CD4-positive, alpha-beta T cell treated with Interleukin-17A for 1 hour (primary cell): ENCODE results near the gene SRRM4.

Experiments
- DNase-seq: peaks from one replicate; pipeline ENCODE4 v3.0.0-alpha.2; 2020

Gene SRRM4

DNA sequence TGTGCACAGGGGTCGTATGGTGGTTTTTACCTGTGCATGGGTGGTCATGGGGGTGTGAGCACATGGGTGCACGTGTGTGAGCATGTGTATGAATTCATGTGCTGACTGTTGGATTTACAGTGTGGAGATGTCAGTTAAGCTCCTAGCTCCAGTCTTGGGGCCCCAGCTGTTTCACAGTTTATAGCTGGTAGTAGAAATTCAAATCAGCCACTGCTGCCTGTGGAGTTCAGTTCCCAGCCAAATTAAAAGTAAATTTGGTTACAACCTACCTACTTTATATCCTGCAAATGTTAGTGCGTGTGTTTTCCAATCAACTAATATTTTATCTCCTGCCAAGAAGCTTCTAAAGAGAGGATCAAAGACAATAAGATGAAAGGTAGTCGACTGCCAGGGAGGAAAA, 141.4 kb downstream of the SRRM4 start:
- DNase-seq: no peak

DNA sequence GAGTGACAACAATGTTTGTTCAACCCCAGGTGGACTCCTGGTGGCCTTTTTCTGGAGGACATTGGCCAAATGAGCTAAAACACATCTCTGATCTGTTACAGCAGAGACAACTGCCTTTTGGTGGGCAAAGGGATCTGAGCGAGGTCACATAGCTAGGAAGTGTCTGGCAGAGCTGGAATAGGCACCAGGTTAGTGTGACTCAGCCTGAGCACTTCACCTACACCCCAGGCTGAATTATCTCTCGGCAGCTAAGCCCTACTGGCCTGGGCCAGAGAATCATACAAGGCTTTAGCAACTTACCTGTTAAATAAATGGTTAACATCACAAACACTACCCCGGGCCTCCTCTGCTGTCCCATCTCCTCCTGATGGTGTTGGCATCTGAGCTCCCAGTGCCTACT, 147.2 kb downstream of the SRRM4 start:
- no peak for DNase-seq

DNA sequence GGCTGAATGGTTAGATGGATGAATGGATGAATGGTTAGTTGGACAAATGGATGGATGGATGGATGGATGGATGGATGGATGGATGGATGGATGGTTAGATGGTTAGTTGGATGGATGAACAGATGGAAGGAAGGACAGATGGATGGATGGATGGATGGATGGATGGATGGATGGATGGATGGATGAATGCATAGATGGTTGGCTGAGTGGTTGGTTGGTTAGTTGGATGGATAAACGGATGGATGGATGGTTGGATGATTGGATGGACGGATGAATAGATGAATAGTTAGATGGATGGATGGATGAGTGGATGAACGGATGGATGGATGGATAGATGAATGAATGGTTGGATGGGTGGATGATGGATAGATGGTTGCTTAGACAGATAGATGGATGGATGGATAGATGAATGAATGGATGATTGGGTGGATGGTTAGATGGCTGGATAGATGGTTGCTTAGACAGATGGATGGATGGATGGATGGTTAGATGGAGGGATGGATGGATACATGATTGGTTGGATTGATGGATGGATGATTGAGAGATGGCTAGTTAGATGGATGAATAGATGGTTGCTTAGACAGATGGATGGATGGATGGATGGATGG, 148.6 kb downstream of the SRRM4 start:
- DNase-seq: no peak

DNA sequence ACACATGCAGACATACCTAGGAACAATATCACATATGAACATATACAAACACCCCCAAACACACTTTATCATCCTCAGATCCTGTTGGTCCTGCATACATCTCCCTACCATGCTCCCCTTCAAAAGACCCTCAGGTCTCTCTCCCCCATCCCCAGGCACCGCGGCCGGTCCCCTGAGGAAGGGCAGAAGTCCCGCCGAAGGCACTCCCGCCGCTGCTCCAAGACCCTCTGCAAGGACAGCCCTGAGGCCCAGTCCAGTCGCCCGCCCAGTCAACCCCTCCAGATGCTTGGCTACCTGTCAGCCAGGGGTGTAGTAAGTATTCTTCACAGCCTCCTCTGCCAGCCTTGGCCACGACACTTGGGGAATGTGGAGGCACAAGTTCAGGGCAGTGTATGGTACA, 149.2 kb downstream of the SRRM4 start:
- no peak for DNase-seq

DNA sequence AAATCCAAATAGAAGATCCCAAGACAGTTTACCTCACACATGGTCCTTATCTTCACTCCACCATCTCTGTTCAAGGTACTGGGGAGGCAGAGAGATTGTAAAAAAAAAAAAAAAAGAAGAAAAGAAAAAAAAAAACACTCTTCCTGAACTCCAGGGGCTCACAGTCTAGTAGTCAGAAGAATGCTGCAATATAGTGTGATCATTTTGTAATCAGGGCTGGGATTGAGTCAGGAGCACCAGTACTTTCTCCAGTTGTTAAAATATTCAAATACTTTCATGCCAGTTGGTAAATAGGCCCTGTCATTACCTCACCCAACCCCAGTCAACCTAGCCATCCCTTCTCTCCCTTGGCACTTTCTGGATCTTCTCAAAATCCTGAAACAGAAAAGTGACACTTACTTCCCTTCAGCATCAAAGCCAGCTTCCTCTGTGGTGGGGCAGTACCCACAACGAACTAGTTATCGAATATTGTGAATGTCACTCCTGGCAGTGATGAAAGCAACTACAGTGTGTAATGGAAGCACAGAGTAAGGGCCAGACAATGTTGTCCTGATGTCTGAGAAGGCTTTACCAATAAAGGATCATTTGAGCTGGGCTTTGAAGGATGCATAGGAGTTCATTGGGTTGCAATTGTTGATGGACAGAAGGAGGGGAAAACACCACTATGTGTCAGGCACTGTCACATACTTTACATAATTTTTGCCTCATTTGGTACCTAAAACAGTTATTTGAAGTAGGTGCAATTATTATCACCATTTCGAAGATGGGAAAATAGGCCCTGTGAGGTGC, 153.1 kb downstream of the SRRM4 start:
- no peak for DNase-seq

DNA sequence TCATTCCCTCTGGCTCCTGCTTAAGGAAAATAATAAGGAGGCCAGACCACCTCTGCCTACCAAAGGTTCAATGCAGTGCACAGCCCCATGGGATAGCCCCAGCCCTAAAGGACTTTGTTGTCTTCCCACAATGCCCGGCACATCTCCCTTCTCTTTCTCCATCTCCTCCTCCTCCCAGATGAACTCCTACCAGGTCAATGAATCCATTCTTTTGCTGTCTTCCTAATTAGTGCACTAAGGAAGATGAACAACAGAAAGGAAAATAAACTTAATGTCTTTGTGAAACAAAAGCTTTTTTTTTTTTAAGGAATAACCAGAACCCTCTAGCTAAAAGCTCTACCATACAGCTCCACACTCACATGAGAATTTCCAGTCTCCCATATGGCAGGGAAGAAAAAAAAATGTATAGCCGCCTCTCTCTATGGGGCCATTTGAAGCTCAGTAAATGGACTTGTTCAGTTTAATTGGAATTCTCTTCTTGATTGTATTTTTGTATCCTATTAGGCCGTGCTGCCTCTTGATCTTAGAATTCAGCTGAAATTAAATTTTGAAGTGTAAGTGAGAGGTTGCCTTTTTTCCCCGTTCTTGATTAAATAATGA, 155.6 kb downstream of the SRRM4 start:
- no peak for DNase-seq

DNA sequence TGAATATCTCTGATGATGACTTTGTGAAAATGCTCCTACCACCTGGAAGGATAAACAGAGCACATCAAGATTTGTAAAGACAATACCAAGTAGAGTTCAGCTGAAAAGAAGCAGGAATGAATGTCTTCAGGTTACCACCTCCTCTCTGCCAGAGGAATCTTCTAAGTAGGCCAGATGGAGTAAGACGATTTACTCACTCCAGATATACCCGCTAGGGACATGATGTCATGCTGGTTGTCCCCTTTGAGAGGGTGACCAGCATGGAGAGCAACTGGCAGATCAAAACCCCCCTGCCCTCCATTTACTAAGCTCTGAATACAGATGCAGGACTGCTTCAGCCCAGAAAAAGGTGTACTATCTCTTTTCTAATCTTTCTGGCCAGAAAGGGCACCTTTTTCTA, 158.1 kb downstream of the SRRM4 start:
- no peak for DNase-seq

DNA sequence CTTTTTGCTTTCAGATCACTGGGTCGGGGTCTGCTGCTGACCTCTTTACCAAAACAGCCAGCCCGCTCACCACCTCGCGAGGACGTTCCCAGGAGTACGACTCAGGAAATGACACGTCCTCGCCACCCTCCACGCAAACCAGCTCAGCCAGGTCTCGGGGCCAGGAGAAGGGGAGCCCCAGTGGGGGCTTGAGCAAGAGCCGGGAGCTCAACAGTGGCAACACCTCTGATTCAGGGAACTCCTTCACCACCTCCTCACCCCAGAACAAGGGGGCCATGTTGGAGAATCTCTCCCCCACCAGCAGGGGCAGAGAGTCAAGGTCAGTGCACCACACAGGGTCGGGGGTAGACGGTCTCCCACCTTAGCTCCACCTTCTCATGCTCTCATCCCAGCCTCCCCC, 164.0 kb downstream of the SRRM4 start:
- DNase-seq: no peak

DNA sequence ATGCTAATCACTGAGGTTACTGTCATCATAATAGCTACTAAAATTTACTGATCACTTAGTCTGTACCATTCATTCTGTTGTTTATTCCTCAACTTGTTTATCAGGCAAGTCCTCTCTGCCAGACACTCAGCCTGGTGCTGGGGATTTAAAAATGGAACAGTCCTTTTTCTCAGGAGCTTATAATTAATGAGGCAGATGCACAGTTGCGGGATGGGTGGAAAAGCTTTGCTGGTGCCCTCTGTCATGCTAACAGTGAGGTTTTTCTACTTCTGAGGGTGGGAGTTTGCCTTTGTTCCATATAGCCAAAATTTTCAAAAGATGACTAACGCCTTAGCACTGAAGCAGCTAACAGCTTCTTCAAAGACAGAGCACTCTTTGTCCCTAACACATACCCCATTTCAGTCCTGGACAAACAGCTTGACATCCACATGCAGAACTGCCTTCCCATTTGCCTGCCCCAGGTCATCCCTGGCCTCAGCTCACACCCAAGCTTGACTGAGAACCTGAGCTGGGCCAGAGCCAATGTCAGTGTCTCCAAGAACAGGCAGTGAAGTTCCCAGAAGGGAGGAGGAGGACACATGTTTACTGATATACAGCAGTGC, 166.6 kb downstream of the SRRM4 start:
- no peak for DNase-seq

DNA sequence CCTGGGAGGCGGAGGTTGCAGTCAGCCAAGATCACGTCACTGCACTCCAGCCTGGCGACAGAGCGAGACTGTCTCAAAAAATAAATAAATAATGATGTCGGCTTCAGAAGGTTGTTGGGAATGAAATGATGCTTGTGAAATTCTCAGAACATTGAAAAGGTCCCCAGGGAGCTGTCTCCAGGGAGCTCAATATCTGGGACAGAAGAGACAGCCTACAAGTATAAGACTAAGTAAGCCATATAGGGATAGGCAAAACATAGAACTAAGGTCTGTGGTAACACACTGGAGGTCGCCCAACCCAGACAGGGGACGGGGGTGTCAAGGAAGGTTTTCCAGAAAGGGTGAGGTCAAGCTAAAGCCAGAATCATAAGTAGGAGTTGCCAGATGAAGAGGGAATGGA, 167.9 kb downstream of the SRRM4 start:
- DNase-seq: no peak

DNA sequence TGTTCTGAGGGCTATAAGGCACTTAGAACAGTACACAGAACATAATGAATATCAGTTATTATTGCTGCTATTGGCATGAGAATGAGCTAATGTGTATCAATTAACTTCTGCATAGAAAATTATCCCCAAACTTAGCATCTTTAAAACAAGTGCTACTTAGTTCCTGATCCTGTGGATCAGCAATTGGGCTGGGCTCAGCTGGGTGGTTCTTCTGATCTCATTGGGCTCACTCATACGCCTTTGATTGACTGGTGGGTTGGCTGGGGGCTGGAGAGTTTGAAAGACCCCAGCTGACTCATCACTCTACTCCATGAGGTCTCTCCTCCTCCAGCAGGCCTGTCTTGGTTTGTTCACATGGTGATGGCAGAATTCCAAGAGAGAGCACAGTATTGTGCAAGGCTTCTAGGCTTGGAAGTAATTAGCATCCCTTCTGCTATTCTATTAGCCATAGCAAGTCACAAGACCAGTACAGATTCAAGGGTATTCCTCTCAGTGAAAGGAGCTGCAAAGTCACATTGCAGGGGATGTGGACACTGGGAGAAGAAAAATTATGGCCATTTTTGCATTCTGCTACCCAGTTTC, 170.2 kb downstream of the SRRM4 start:
- no peak for DNase-seq

DNA sequence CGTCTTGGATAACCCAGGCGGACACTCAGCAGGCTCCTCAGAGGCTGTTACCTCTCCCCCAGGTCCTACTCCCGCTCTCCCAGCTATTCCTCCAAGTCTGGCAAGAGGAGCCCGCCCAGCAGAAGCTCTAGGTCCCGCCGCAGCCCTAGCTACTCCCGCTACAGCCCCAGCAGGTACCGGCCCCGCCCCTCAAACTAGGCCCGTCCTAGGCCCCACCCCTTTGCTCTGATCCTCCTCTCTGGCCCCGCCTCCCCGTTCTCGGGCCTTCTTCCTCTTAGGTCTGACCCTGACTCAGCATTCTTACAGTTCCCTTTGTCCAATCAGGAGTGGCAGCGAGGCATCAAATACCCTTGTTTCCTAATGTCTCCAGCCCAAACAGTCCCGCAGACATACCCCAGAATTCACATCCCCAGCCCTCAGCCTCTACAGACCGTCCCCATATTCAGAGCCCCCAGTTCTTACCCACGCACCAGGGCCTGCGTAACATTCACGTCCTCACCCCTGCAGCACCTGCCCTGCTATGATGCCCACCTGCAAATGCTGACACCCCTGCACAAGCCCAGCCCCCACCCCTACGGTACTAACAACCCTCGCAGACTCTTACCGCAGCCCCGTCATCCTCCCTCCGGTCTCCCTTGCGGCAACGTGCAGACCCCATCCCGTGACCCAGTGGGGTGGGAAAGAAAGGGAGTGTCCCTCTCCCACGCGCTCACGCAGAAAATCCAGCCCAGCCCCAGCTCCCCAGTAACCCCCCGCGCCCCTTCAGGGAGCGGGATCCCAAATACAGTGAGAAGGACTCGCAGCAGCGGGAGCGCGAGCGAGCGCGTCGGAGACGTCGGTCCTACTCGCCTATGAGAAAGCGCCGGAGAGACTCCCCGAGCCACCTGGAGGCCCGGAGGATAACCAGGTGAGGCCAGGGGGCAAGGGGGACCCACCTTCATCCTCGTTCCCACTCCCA, 172.4 kb downstream of the SRRM4 start:
- DNase-seq: no peak

DNA sequence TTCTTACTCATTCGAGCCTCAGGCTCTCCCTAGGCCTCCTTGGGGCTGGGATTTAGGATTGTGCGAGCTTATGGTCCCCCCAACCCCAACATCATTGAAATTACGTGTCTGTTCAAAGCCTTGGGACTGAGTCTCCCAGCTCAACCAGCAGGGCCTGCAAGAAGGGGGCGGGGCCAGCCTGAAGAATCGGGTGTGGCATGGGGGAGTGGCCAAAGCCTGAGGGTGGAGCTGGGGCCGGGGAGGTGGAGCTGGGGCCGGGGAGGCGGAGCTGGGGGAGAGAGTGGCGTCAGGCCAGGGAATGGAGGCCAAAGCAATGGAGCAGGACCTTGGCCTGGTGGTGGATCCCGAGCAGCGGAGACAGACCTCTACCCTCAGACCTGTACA, 173.1 kb downstream of the SRRM4 start:
- no peak for DNase-seq

DNA sequence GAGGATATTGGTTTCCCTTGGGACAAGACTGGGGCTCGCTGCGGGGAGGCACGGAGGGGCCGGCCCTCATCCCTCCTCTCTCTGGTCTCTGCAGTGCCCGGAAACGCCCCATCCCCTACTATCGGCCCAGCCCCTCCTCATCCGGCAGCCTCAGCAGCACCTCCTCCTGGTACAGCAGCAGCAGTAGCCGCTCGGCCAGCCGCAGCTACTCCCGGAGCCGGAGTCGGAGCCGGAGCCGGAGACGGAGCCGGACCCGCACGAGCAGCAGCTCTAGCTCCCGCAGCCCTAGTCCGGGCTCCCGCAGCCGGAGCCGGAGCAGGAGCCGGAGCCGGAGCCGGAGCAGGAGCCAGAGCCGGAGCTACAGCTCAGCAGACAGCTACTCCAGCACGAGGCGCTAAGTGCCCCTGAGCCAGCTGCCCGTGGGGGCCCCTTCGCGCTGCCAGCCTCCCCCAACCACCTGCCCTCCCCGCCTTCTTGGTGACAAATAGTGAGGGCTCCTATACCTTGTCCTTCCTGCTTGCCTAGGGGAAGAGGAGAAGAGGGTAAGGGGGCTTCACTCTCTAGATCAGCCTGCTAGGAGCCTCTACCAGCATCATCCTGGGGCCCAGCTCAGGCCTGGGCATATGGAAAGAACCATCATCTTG, 175.2 kb downstream of the SRRM4 start:
- DNase-seq: no peak

DNA sequence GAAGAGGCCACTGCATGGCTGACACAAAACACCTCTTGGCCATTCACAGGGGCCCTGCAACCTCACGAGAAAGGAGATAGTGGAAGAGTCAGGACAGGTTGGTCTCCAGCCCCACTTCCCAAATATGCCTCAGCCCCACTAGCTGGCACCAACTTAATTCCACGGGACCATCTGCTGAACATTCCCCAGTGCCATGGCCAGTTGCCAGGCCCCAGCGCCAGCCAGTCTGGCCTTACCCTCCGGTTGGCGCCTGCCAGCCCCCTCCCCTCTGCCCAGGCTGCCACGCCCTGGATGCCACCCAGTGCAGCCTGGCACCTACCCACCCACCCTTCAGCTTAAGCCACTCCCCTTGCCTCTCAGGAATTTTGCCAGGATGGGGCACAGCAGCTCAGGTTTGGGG, 176.2 kb downstream of the SRRM4 start:
- no peak for DNase-seq

DNA sequence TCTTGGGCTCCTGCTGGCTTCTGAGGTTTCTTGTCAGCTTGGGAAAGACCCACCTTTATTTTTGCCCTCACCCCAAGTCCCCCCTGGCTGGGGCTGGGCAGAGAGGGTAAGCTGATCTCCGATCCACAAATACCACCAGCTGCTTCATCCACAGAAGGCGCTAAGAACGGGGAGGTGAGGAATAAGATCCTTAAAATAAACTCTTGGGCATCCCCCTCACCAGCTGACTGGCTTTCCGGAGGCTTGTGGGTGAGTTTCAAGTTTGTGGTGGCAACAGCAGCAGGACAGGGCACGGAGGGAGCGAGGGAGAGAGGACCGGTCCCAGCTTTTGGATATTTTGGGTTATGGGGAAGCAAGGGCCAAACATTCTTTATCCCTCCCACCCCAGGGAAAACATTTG, 176.6 kb downstream of the SRRM4 start:
- DNase-seq: no peak

DNA sequence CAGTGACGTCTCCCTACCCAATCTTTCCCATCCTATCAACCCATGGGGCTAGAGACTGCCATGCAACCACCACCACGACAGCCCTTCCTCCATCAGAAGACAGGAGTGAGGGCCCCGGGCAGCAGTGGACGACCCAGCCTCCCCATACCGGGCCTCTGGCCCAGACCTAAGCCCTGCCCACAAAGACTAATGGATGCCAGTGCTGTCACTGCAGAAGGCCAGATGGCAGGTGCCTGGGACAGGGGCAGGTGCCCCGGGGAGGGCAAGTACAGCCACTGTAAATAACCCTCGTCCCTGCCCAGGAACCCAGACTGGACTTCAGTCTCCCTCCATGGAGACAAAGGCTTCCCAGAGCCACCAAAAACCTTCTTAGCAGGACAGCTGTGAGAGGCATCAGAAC, 177.1 kb downstream of the SRRM4 start:
- no peak for DNase-seq

DNA sequence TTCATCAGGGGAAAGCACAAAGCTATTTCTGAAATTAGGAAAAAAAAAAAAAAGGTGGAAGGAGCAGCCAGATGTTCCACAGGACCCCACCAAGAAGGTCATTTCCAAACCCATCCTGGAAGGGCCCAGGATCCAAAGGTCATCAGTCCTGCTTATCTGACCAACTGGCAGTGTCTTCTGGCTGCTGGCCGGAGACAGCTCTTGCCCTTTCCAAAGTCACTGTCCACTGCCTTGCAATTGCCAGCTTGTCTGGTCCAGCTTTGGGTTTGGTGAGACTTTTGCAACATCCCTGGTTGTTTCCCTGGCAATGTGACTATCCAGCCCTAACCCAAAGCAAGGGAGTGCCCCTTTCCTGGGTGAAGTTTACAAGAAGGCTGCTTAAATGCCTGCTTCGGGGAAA, 178.5 kb downstream of the SRRM4 start:
- no peak for DNase-seq

DNA sequence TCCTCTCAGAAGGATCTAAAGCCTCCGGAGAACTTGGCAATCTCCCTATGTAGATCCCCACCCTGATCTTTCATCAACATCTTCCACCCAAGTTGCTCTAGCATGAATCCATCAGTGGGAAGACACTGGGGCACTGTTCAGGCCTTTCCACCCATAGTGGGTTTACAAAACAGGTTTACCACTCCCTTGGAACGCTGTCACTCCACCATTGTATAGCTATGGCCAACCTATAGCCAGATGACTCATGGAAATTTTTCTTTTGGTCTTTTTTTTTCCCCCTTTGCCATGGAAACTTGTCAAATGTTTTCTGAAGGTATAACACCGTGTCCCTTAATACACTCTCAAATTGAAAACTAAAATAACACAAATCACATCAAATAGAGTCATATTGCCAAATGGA, 186.6 kb downstream of the SRRM4 start:
- DNase-seq: no peak

DNA sequence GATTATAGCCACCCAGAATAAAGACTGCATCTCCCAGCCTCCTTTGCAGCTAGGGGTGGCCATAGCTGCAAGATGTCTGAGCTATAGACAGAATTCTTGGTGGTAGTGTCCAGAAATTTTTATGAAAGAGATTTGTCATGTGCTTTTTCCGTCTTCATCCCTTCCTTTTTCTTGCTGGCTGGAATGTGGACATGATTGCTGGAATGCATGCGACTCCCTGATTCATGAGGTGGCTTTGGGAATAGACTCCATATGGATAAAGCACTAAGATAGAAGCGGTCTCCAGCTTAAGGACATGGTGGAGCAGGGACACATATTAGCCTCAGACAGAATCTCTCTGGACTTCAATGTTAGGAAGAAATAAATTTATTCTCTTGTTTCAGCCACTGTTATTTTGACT, 187.4 kb downstream of the SRRM4 start:
- DNase-seq: no peak

DNA sequence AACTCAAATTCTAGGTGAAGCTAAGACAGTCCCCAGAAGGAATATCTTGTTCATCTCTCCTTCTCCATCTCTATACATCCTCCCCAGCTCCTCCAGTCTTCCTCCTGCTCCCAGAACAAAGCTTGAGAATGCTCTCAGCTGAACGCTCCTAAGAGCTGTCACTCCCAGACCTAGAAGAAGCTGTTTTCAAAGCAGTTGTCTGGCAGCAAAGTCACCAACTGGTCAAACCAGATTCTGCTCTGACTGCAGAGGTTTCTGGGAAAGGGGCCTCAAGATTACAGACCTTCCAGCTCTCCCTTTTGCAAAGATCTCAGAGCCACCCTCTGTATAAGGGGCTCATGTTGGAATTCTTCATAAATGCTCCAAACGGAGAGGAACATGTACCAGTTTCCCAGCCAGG, 187.8 kb downstream of the SRRM4 start:
- DNase-seq: no peak

DNA sequence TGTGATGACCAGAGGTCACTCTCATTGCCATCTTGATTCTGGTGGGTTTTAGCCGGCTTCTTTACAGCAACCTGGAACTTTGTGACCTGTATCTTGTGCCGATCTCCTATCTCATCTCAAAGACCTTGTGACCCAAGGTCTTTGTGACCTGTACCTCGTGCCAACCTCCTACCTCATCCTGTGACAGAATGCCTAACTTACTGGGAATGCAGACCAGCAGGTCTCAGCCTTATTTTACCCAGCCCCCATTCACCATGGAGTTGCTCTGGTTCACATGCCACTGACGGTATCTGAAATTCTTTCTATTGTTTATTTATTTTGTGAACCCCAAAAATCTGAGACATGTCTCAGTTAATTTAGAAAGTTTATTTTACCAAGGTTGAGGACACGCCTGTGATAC, 189.9 kb downstream of the SRRM4 start:
- DNase-seq: no peak
